NCI-H2196 (cell line): Measurements from ENCODE around the gene RAB1A.

Source experiments
- DNase-seq: peaks from one replicate; lab custom pipeline; 2025; ENCODE audit not compliant: unreplicated experiment; lab: John Stamatoyannopoulos, UW

RAB1A gene

GRCh38 chr2:65093211-65093610, 36.7 kb downstream of the RAB1A start:
- no peak for DNase-seq

- no peak for DNase-seq
These were observed 37.1 kb downstream of the RAB1A start for GRCh38 chr2:65092791-65093190.

- no peak for DNase-seq
These were observed 44.8 kb downstream of the RAB1A start for GRCh38 chr2:65085148-65085547.

GRCh38 chr2:65081232-65081685, 48.6 kb downstream of the RAB1A start:
- DNase-seq = no peak

GRCh38 chr2:65079017-65079416, 50.9 kb downstream of the RAB1A start:
- DNase-seq = no peak

- no peak for DNase-seq
These were observed 52.0 kb downstream of the RAB1A start for GRCh38 chr2:65077898-65078297.

GRCh38 chr2:65076345-65076710, 53.6 kb downstream of the RAB1A start:
- DNase-seq = no peak

- no peak for DNase-seq
These were observed 54.1 kb downstream of the RAB1A start for GRCh38 chr2:65075605-65076344.

- no peak for DNase-seq
These were observed 54.7 kb downstream of the RAB1A start for GRCh38 chr2:65075176-65075575.

- no peak for DNase-seq
These were observed 55.9 kb downstream of the RAB1A start for GRCh38 chr2:65073879-65074565.

GRCh38 chr2:65072181-65072970, 57.5 kb downstream of the RAB1A start:
- no peak for DNase-seq

GRCh38 chr2:65071499-65072180, 58.3 kb downstream of the RAB1A start:
- DNase-seq = no peak

- no peak for DNase-seq
These were observed 59.0 kb downstream of the RAB1A start for GRCh38 chr2:65070856-65071255.

GRCh38 chr2:65070172-65070830, 59.6 kb downstream of the RAB1A start:
- DNase-seq = no peak

- DNase-seq = no peak
These were observed 60.5 kb downstream of the RAB1A start for GRCh38 chr2:65069439-65069824.

GRCh38 chr2:65067806-65068553, 61.9 kb downstream of the RAB1A start:
- no peak for DNase-seq

- peak; percentile 26 for DNase-seq
These were observed 65.0 kb downstream of the RAB1A start for GRCh38 chr2:65064728-65065552.

GRCh38 chr2:65062843-65063825, 66.8 kb downstream of the RAB1A start:
- DNase-seq = no peak
